ENCODE results near the gene IKBKG.
A peak's percentile ranks its signal among the peaks of the same experiment; 100 is the strongest.
"Not testable (repeated sequence)": the region's sequence is repeated elsewhere in the genome, so short reads cannot be mapped to it uniquely, and the experiment has no call there.

Gene IKBKG

DNA sequence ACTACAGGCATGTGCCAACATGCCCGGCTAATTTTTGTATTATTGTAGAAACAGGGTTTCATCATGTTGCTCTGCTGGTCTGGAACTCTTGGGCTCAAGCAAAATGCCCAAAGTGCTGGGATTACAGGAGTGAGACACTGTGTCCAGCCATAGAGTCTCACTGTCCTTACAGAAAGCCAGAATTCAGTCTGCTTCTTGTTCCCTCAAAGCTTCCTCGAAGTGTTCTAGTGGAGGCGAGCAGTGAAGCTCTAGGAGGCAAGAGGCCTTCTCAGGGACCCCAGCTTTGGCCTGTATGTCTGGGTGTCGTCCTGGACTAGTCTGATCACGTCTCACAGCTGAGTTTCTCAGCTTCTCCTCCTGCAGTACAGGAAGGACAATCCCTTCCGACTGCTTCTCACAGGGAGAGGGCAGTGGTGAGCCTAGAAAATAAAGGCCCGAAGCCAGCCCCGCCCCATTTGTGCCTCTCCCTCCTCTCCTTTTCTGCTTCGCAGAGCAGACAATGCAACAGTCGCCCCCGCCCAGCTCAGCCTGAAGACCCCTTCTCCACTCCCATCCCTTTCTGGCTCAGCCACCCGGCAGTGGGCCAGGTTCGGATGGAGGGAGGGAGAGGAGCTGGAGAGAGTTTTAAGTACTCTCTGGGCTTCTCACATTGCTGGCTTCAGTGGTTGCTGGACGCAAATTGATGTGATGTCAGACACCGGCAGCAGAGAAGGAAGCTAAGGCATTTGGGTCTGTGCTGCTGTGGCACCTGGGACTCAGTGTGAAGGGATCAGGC, 20.3 kb upstream of the IKBKG start:
- no peak for DNase-seq (ENCODE audit: low read depth)

DNA sequence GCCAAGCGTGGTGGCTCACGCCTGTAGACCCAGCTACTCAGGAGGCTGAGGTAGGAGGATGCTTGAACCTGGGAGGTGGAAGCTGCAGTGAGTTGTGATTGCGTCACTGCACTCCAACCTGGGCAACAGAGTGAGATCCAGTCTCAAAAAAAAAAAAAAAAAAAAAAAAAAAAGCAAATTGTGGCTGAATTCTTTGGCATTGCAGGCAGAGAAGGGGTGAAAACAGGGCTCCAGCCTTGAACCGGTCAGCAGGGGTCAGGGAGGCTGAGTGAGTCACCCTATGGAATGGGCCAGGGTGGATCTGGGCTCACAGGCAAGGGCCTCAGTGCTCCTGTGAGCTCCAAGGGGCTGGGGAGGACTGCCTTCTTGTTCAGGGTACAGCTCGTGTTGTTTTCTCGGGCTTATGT, 18.2 kb upstream of the IKBKG start:
- DNase-seq (ENCODE audit: low read depth) = no peak

DNA sequence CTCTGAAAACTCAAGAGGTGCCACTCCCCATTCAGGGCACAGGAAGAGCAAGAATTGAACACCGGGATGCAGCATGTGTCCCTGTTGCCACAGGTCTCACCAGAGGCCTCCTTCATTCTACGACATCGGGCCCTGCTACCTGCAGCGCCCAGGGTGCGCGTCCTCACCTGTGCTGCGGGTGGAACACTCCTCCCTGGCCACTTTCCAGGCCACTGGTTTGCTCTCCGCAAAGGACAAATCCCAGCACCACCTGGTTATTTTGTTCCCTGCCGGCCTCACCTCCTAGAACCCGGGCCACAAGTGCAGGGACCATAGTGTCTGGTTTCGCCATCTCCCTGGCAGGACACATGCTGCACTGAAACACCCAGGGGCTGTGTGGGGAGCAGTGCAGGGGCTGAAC, 17.1 kb upstream of the IKBKG start:
- DNase-seq (ENCODE audit: low read depth) = no peak

DNA sequence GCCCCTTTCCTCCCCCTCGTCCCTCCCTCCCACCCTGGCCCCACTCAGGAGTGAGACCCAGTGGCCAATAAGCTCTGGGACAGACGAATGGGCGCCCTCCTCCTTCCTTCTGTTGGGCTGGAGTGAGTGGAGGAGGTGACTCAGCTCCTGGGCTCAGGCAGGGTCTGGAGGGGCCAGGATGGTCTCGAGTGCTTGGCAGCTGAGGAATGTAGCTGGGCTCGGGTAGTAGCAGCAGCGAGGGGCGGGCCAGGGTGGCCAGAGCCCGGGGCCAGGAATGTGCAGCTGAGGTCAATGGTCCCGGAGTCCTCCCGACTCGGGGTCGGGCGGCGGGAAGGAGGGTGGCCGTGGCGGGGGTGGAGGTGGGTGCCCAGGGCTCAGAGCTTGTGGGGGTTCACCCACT, 15.8 kb upstream of the IKBKG start:
- DNase-seq (ENCODE audit: low read depth) = no peak

DNA sequence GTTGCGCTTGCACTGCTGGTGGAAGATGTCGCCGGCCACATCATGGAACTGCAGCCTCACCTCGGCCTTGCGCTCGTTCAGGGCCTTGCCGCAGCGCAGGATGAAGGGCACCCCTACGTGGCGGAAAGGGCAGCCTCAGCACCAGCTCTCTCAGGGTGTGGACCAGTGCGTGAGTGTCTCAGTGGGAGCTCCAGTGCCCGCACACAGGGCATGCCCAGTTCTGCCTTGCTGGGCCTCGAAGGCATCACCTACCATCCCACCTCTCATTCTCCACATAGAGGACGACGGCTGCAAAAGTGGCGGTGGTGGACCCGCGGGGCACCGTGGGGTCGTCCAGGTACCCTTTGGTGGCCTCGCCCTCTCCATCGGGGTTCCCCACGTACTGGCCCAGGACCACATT, 14.7 kb upstream of the IKBKG start:
- no peak for DNase-seq (ENCODE audit: low read depth)

DNA sequence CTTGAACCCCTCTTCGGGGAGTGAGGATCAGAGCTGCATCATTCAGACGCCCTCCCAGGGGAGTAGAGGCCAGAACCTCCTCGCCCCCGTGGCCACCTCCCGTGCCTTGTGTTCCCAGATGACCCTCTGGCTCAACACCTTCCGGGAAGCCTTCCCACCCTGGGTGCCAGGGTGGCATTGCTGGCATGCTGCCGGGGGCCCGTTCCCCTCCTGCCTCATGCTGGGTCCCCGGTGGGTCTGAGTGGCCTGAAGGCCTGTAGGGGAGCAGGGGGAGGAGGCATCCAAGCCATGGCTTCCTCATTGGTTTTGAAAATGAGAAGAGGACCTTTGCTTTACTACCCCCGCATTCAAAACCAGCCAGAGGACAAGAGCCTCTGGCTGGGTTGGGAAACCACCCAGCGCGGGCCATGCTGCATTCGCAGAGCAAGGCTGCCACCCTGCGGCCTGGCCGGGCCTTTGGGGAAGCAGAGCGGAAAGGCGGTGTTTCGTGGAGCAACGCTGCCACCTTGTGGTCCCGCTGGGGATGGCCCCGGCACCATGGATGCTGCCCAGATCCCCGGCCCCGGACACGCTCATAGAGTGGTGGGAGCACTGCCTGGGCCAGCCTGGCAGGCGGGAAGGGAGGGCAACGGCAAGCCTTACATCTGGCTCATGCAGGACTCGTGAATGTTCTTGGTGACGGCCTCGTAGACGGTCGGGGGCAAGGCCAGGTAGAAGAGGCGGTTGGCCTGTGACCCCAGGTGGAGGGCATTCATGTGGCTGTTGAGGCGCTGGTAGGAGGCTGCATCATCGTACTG, 12.7 kb upstream of the IKBKG start:
- DNase-seq (ENCODE audit: low read depth) = peak; percentile 83

- no peak for DNase-seq (ENCODE audit: low read depth)
These were observed 11.5 kb upstream of the IKBKG start for GRCh38 chrX:154535892-154536291.

DNA sequence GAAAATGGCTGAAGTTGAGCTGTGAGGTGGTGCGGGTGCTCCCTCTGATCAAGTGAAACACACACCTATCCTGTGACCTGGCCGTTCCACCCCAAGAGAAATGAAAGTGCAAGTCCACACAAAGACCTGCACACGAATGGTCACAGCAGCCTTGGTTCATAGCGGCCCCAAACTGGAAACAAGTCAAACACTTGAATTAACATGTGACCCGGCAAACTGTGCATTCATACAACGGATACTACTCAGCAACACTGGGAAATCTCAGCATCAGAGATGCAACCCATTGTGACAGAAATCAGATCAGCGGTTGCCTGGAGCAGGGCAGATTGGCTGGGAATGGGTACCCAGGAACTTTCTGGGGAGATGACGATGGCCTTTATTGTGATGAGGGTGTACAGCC, 8.3 kb upstream of the IKBKG start:
- DNase-seq (ENCODE audit: low read depth) = no peak

DNA sequence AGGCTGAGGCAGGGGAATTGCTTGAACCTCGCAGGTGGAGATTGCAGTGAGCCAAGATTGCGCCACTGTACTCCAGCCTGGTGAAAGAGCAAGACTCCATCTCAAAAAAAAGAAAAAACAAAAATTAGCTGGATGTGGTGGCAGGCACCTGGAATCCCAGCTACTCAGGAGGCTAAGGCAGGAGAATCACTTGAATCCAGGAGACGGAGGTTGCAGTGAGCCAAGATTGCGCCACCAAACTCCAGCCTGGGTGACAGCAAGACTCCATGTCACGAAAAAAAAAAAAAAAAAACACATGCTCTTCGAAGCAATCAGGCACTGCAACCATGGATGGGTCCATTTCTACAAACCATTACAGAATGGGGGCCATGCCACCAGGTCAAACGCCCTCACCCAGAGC, 7.1 kb upstream of the IKBKG start:
- not testable (repeated sequence) for DNase-seq (ENCODE audit: low read depth)

DNA sequence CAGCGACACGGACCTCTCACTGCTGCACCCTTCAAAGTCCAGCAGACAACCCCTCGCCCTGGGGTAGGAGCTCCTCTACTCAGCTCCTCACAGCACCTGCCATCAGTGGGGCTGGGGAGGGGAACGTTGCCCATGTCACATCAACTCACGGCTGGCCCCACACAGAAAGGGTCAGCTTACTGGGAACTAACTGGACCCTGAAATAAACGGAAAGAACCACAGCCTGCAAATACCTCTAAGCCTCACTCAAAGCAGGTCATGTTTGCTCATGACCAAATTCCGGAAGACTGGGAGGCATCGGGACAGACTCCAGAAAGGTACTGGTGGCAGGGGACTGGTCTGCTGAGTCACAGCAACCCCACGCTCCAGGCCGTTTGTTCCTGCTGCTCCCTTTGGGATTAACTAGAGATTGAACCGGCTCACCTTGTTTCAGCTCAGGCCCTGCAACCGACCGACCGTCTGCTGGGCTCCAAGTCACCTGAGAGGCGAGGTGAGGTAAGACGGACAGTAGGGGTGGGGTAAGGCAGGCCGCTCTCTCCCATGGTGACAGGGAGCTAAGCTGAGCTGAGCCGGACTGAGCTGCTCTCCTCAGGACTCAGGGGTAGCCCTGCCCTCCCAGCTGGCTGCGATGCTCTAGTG, 6.4 kb upstream of the IKBKG start:
- no peak for DNase-seq (ENCODE audit: low read depth)

DNA sequence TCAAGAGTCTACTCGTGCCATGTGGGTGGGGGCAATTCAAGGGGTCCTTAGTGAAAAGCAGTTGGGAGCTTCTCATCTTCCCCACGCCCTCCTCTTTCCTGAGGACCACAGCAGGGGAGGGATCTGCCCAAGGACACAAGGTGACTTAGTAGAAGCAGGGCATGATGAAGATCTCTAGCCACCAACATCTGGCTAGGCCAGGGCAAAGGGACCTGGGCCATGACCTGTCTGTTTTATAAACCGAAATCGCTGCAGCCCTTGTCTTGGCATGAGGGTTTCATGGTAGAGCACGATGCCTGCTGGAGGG, 5.9 kb upstream of the IKBKG start:
- no peak for DNase-seq (ENCODE audit: low read depth)

- DNase-seq (ENCODE audit: low read depth) = peak; percentile 55
These were observed 5.3 kb upstream of the IKBKG start for GRCh38 chrX:154541896-154542722.

- DNase-seq (ENCODE audit: low read depth) = peak; percentile 11
These were observed 4.5 kb upstream of the IKBKG start for GRCh38 chrX:154542723-154543424.

- DNase-seq (ENCODE audit: low read depth) = no peak
These were observed 1.6 kb upstream of the IKBKG start for GRCh38 chrX:154545673-154546274.

- peak; percentile 69 for DNase-seq (ENCODE audit: low read depth)
These were observed 821 bp upstream of the IKBKG start, which contains the start of gene G6PD for GRCh38 chrX:154546354-154547244. TSS of gene G6PD (minus strand) at chrX:154546846. CDS start at chrX:154546155, 691 bp downstream.

GRCh38 chrX:154548028-154548316, 552 bp downstream of the IKBKG start:
- DNase-seq (ENCODE audit: low read depth) = no peak

- DNase-seq (ENCODE audit: low read depth) = no peak
These were observed 2.3 kb downstream of the IKBKG start for GRCh38 chrX:154549766-154550165.

- not testable (repeated sequence) for DNase-seq (ENCODE audit: low read depth)
These were observed 4.8 kb downstream of the IKBKG start for GRCh38 chrX:154552112-154552806.

DNA sequence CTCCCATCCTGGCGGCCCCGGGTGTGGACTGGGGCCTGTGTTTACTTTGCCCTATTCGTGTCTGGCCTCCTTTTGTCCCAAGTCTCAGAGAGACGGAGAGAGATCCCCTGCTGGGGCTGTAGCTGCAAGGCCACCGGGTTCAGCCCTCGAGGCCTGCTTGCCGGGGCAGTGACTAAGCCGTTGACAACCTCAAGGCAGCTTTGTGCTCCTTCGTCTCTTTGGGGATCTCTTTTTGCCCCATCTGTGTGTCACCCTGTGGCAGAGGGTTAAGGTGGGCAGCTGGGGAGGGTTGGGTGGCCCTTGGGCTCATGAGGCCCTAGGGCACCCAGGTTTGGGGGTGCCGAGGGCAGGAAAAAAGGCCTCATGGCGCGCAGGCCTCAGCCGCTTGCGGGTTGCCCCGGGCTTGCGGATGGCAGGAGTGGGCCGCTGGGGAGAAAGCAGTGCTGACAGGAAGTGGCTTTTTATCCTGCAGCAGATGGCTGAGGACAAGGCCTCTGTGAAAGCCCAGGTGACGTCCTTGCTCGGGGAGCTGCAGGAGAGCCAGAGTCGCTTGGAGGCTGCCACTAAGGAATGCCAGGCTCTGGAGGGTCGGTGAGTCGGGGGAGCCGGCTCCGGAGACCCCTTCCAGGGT, 10.8 kb downstream of the IKBKG start:
- not testable (repeated sequence) for DNase-seq (ENCODE audit: low read depth)

All from activated gamma-delta T cell treated with anti-CD3 and anti-CD28 coated beads, Interleukin-2, amount 50 U/mL, for 16 hours (primary cell).